Heart left ventricle (tissue), 16 donors: ENCODE measurements around the gene PKIB. TPM values are rescaled to one million over a fixed set of nuclear protein-coding genes. Genes with fewer than 3 reads are reported as not detected.

ENCODE experiments used
- ATAC-seq, 4 donors: fragments of 200-7000 bp; cut with Tn5 transposase; one replicate each; pipeline ENCODE4 v1.9.1; 2020 to 2022; ENCODE audit warnings: moderate library complexity in 4 of 4, mild to moderate bottlenecking in 3 of 4, moderate number of reproducible peaks in 1 of 4
- DNase-seq, 5 donors: peaks; one replicate each; pipeline ENCODE4 v3.0.0-alpha.2; 2020
- H3K27ac ChIP-seq, 12 donors: fragments of 200-600 bp; sonication (generic) in 4 of 12; one replicate each; pipeline versions ENCODE4 v1.5.0 to v1.8.0; 2016 to 2022; ENCODE audit warnings: mild to moderate bottlenecking in 2 of 12
- H3K27me3 ChIP-seq, 9 donors: fragments of 200-600 bp; sonication (generic) in 2 of 9; one replicate each; pipeline versions ENCODE4 v1.5.1 to v1.8.0; 2016 to 2022; ENCODE audit warnings: mild to moderate bottlenecking in 3 of 9
- H3K36me3 ChIP-seq, 9 donors: fragments of 200-600 bp; sonication (generic) in 2 of 9; one replicate each; pipeline versions ENCODE4 v1.5.0 to v1.8.0; 2018 to 2022; ENCODE audit warnings: mild to moderate bottlenecking in 2 of 9
- H3K4me1 ChIP-seq, 12 donors: fragments of 200-600 bp; sonication (generic) in 4 of 12; one replicate each; pipeline versions ENCODE4 v1.5.0 to v1.8.0; 2016 to 2022; ENCODE audit warnings: mild to moderate bottlenecking in 3 of 12
- H3K4me3 ChIP-seq, 12 donors: fragments of 200-600 bp; sonication (generic) in 4 of 12; one replicate each; pipeline versions ENCODE4 v1.5.0 to v1.8.0; 2017 to 2022; ENCODE audit warnings: mild to moderate bottlenecking in 9 of 12, moderate library complexity in 4 of 12
- H3K9me3 ChIP-seq, 12 donors: fragments of 200-600 bp; sonication (generic) in 4 of 12; one replicate each; pipeline versions ENCODE4 v1.5.0 to v1.8.0; 2016 to 2022; ENCODE audit warnings: mild to moderate bottlenecking in 1 of 12
- CTCF ChIP-seq, 12 donors: fragments of 200-600 bp; sonication (generic) in 4 of 12; IDR thresholded peaks; one replicate each; pipeline versions ENCODE4 v1.5.0 to v1.8.0; 2018 to 2022; ENCODE audit warnings: antibody characterized with exemption in 12 of 12, mild to moderate bottlenecking in 5 of 12
- POLR2A ChIP-seq, 2 donors: fragments of 450-650 bp; IDR thresholded peaks; one replicate each; pipeline ENCODE4 v1.6.1; 2017; ENCODE audit warnings: antibody characterized with exemption in 2 of 2, mild to moderate bottlenecking in 2 of 2, moderate library complexity in 2 of 2
- WGBS, 4 donors: extraction: QIAGEN DNeasy Blood & Tissue Kit in 2 of 4; methylation state at CpG; one replicate each; pipeline versions ENCODE4 v1.1.5 to v1.1.7; 2013 to 2018; 5-methylcytosine and 5-hydroxymethylcytosine counted together
- intact Hi-C, 10 donors: fragments of 100-400 bp; cut with DNase I; formaldehyde crosslinking; loops; one replicate each; pipeline versions ENCODE4 v1.11.1 to v1.14.2; 2022
- polyA plus RNA-seq, 2 donors: library from polyadenylated mRNA; stranded (reverse); fragments of 200-250 nt; gene quantifications; one replicate each; pipeline ENCODE4 v1.2.3, GENCODE V29; 2013
- total RNA-seq, 9 donors: library from RNA; depleted of rRNA in 2 of 9; stranded (reverse); fragments of >200 nt in 2 of 9; fragmentation: NEBNext Ultra II Directional in 3 of 9; extraction: Animal tissue kit (Norgen Biotek cat#: 25700) in 3 of 9; gene quantifications; one replicate each; pipeline versions ENCODE4 v1.1.0 to v1.2.4, GENCODE V29; 2016 to 2023
- donor health status: ischemic (EF 13 %, LVEDD 7.1; RV severe dilation, severe dysfunction).
- donor health status: healthy with polysubstance abuse.
- donor health status: DM: no; HTN: yes; CAD: no.
- donor health status: DM: no; HTN: no; CAD: no.
- donor health status: ischemic (EF 25% LVEDD 6.9; RV normal size, moderate dysfunction).
- donor health status: ischemic (EF 25% LVEDD 5.7; RV mildly dilated, moderate dysfunction).
- donor health status: healthy.
- donor health status: DM: yes; HTN: yes; CAD: no.
- donor health status: ischemic (EF 35%, LVEDD 5.7; RV mildly dilated, moderate dysfunction).
- donor health status: nonischemic (EF 11% LVEDD 7.7; RV severe dilation, severe dysfunction).
- donor health status: DM: yes; HTN: yes; CAD: no.
- donor health status: PGD.
- donor health status: ischemic (EF 29% LVEDD 5.4; RV normal size, mild dysfunction).
- donor health status: nonischemic (EF 23%, LVEDD 6.1; RV moderate dilation, normal function).

The PKIB gene
- total and polyA plus RNA-seq, 11 donors = 0.27 to 0.96 (median 0.50) TPM; not detected in 4

- intact Hi-C loops = no loop called here
- ATAC-seq = no peak
- DNase-seq = no peak
- WGBS, 4 donors = 69 to 79% (median 71%) methylated on average over 2 of the region's 2 CpGs
- Histone ChIP-seq H3K9me3 (no peaks in the 10 kb centered on the region), H3K4me3 (no peak overlapping the region), H3K27me3 (no peaks in the 10 kb centered on the region), H3K27ac (no peak overlapping the region), H3K36me3 (no peaks in the 10 kb centered on the region), H3K4me1 (no peaks in the 10 kb centered on the region)
- TF ChIP-seq POLR2A (IDR thresholded peaks at IDR 0.05) (no peak), CTCF (IDR thresholded peaks at IDR 0.05) (no peak)
Observed at GRCh38 chr6:122715725-122716124, 105.5 kb downstream of the PKIB start.

GRCh38 chr6:122717350-122717749 lies 107.1 kb downstream of the PKIB start:
- intact Hi-C loops = no loop called here
- Histone ChIP-seq H3K36me3 (no peaks in the 10 kb centered on the region), H3K27ac (no peak overlapping the region), H3K4me3 (no peak overlapping the region), H3K4me1 (no peaks in the 10 kb centered on the region), H3K9me3 (no peaks in the 10 kb centered on the region), H3K27me3 (no peaks in the 10 kb centered on the region)
- TF ChIP-seq CTCF (IDR thresholded peaks at IDR 0.05) = no peak
- no peak for TF ChIP-seq POLR2A (IDR thresholded peaks at IDR 0.05)
- WGBS, 4 donors = 3 to 7% (median 4%) methylated on average over 2 of the region's 2 CpGs
- peak in 3 of 4 donors; percentile 47 to 71 (median 66) for ATAC-seq
- DNase-seq = no peak

- WGBS, 4 donors = 73 to 81% (median 79%) methylated on average over 4 of the region's 4 CpGs
- H3K27ac ChIP-seq = no peak overlapping the region
- no peaks in the 10 kb centered on the region for H3K9me3 ChIP-seq
- H3K4me3 ChIP-seq = no peak overlapping the region
- ATAC-seq = no peak
- no peaks in the 10 kb centered on the region for H3K36me3 ChIP-seq
- peaks cover 0 to 5% (median 0%) of the 10 kb centered on the region in 9 donors for H3K27me3 ChIP-seq
- no peaks in the 10 kb centered on the region for H3K4me1 ChIP-seq
- no peak for DNase-seq
- intact Hi-C loops = no loop called here
- TF ChIP-seq POLR2A (IDR thresholded peaks at IDR 0.05) = no peak
- TF ChIP-seq CTCF (IDR thresholded peaks at IDR 0.05) = no peak
Observed at GRCh38 chr6:122718616-122719015, 108.4 kb downstream of the PKIB start.

GRCh38 chr6:122719176-122719575 lies 109.0 kb downstream of the PKIB start:
- intact Hi-C loops = no loop called here

More at GRCh38 chr6:122719176-122719575, 109.0 kb downstream of the PKIB start:
- Histone ChIP-seq H3K4me3 (no peak overlapping the region), H3K4me1 (no peaks in the 10 kb centered on the region), H3K27ac (no peak overlapping the region), H3K27me3 (peaks cover 0 to 5% (median 0%) of the 10 kb centered on the region in 9 donors), H3K9me3 (no peaks in the 10 kb centered on the region), H3K36me3 (no peaks in the 10 kb centered on the region)
- DNase-seq (no peak), ATAC-seq (no peak)
- TF ChIP-seq CTCF (IDR thresholded peaks at IDR 0.05) (no peak), POLR2A (IDR thresholded peaks at IDR 0.05) (no peak)
